ENCODE data around the gene DLL3. TPM values are rescaled to one million over a fixed set of nuclear protein-coding genes. Genes with fewer than 3 reads are reported as not detected.

DLL3 gene
- total and polyA plus RNA-seq, 2 donors (not counting 1 experiment from before 2014, with no cell fraction given): 0.46 to 1.1 TPM

DNA sequence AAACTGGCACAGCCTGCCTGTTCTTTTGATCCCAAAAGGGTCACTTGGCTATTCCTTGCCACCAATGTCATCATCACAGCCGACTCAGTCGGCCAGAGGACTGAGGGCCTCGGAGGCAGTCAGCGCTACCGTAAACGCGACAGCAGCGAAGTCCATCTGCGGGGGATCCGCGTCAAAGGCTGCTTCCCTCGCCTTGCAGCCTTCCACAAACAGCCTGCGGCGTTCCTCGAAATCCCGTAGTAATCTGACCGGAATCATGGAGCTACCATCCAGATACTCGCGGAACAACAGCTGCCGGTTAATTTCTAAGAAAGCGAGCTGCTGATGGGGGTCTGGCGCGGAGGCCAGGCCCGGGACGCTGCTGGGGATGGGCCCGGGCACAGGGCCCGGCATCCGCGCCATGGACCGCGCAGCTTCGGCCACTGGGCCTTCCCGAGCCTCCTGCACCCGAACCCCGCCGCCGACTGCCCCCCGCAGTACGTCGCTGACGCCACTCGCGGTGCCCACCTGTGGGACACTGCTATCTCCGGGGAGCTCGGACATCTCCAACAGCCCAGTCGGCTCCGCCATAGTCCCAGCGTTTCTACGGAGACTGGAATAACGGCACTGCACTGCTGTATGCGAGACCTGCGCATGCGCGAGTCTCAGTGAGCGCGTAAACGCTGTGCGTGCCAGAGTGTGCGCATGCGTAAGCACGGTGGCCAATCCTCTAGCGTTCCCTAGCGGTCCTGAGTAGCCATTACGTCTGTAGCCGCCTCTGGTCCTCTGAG is 33.7 kb downstream of the DLL3 start, which contains the start of gene EID2B:
Gene EID2B (minus strand): TSS at position 620 of the 770 bp plus-strand sequence. CDS start 50 bp downstream, at position 570.
- under 1% methylated on average over 65 of the region's 65 CpGs for WGBS (ENCODE audit: insufficient coverage)
- Histone ChIP-seq H3K27me3 (replicated peaks in 1 of 4; ENCODE audit: control extremely low read depth in 1 of 4, control insufficient read depth in 3 of 4, insufficient read depth in 4 of 4, low read length in 3 of 4) (no peaks in the 10 kb centered on the region), H3K9ac (ENCODE audit: low read length) (peak within 1 kb of the TSS; percentile 94), H3K4me1 (ENCODE audit: control insufficient read depth in 2 of 2, insufficient read depth in 2 of 2, low read length in 2 of 2) (peaks cover 13 to 14% of the 10 kb centered on the region in 2 donors), H4K20me1 (ENCODE audit: control insufficient read depth, insufficient read depth, low read length, poor library complexity, severe bottlenecking) (no peaks in the 10 kb centered on the region), H3K79me2 (ENCODE audit: control insufficient read depth, insufficient read depth, low read length) (peaks cover 61% of the 10 kb centered on the region), H3K27ac (ENCODE audit: low read length in 2 of 2) (peak within 1 kb of the TSS; percentile 37 to 83), H2AFZ (ENCODE audit: insufficient read depth, low read depth, low read length, poor library complexity, severe bottlenecking) (peak within 1 kb of the TSS; percentile 97), H3K36me3 (replicated peaks in 1 of 2; ENCODE audit: control extremely low read depth in 1 of 2, control insufficient read depth in 1 of 2, extremely low read depth in 1 of 2, insufficient read depth in 2 of 2, low read length in 1 of 2) (no peaks in the 10 kb centered on the region), H3K4me3 (ENCODE audit: control extremely low read depth in 1 of 5, extremely low read depth in 1 of 5, insufficient read depth in 1 of 5, low read depth in 2 of 5, low read length in 4 of 5) (peak within 1 kb of the TSS; percentile 75 to 98 (median 78)), H3K4me2 (replicated peaks; ENCODE audit: low read depth, low read length, poor library complexity, severe bottlenecking) (peak within 1 kb of the TSS; percentile 95), H3K9me3 (ENCODE audit: control extremely low read depth in 1 of 3, control insufficient read depth in 2 of 3, insufficient read depth in 1 of 3, low read length in 2 of 3) (no peaks in the 10 kb centered on the region)
- ATAC-seq (ENCODE audit: low read depth) (peak; percentile 99), DNase-seq (peak; percentile 97)
- peaks cover 25% of the 10 kb centered on the region for H3K4me1 Mint-ChIP-seq
- POLR2A ChIA-PET: interaction anchor here (0.6 kb wide), 1 partner anchor 771 kb away, joined by 4 read pairs; no protein-coding TSS in a partner anchor
- H3K27ac Mint-ChIP-seq: peak within 1 kb of the TSS; percentile 92
- peak within 1 kb of the TSS; percentile 96 for H3K4me3 Mint-ChIP-seq
- TF ChIP-seq EZH2 (IDR thresholded peaks at IDR 0.05; ENCODE audit: borderline replicate concordance, insufficient read depth, low read depth, low read length, poor library complexity, severe bottlenecking): no peak
- TF ChIP-seq, protein P1, sequence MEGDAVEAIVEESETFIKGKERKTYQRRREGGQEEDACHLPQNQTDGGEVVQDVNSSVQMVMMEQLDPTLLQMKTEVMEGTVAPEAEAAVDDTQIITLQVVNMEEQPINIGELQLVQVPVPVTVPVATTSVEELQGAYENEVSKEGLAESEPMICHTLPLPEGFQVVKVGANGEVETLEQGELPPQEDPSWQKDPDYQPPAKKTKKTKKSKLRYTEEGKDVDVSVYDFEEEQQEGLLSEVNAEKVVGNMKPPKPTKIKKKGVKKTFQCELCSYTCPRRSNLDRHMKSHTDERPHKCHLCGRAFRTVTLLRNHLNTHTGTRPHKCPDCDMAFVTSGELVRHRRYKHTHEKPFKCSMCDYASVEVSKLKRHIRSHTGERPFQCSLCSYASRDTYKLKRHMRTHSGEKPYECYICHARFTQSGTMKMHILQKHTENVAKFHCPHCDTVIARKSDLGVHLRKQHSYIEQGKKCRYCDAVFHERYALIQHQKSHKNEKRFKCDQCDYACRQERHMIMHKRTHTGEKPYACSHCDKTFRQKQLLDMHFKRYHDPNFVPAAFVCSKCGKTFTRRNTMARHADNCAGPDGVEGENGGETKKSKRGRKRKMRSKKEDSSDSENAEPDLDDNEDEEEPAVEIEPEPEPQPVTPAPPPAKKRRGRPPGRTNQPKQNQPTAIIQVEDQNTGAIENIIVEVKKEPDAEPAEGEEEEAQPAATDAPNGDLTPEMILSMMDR (IDR thresholded peaks at IDR 0.05): peak; percentile 98
- no peaks in the 10 kb centered on the region for H3K27me3 Mint-ChIP-seq
- CTCF ChIA-PET: interaction anchor here (0.6 to 3.5 kb wide), 20 partner anchors 10 to 483 kb away, joined by 3 to 40 read pairs (median 5); partner anchors contain the start of genes DLL3, PLEKHG2 and RPS16
- no peaks in the 10 kb centered on the region for H3K9me3 Mint-ChIP-seq (ENCODE audit: insufficient read depth)
- intact Hi-C loops (cut with micrococcal nuclease): loop anchor here (1.0 to 5.0 kb wide), 11 partner anchors 8 to 422 kb away; partner anchors contain the start of genes DLL3, EID2, MED29 and PAF1

Measured in B cell (primary cell).